CD14-positive monocyte (primary cell): Measurements from ENCODE around the gene STK32C. TPM values are rescaled to one million over a fixed set of nuclear protein-coding genes. Genes with fewer than 3 reads are reported as not detected.

Source experiments
- DNase-seq, 3 donors: peaks; one replicate each; pipeline ENCODE4 v3.0.0-alpha.2; 2011 to 2022
- H2AFZ ChIP-seq: 2 replicates; pipeline ENCODE4 v1.6.0; 2012; ENCODE audit warnings: mild to moderate bottlenecking, low read depth, low read length, inconsistent platforms; ENCODE audit not compliant: insufficient read depth, poor library complexity, severe bottlenecking
- H3K27ac ChIP-seq, 2 donors: 1 replicate in 1 of 2; 2 replicates in 1 of 2; pipeline ENCODE4 v1.5.1; 2012 to 2013; ENCODE audit warnings: low read length in 2 of 2, control low read depth in 1 of 2, inconsistent platforms in 1 of 2, low read depth in 1 of 2, mild to moderate bottlenecking in 1 of 2
- H3K27me3 ChIP-seq, 2 donors: one replicate each; pipeline versions ENCODE4 v1.6.0 to v1.6.1; 2011 to 2013; ENCODE audit warnings: low read length in 2 of 2; ENCODE audit not compliant: control insufficient read depth in 2 of 2, insufficient read depth in 2 of 2
- H3K36me3 ChIP-seq, 2 donors: replicated peaks in 1 of 2; 1 replicate in 1 of 2; 2 replicates in 1 of 2; pipeline versions ENCODE4 v1.5.1 to v1.6.1; 2012 to 2013; ENCODE audit warnings: low read length in 2 of 2, control low read depth in 1 of 2, inconsistent platforms in 1 of 2, mild to moderate bottlenecking in 1 of 2; ENCODE audit not compliant: insufficient read depth in 2 of 2, control insufficient read depth in 1 of 2
- H3K4me1 ChIP-seq, 2 donors: 1 replicate in 1 of 2; 2 replicates in 1 of 2; pipeline versions ENCODE4 v1.5.1 to v1.6.1; 2012 to 2013; ENCODE audit warnings: low read length in 2 of 2, control low read depth in 1 of 2, inconsistent platforms in 1 of 2, mild to moderate bottlenecking in 1 of 2, moderate library complexity in 1 of 2; ENCODE audit not compliant: insufficient read depth in 2 of 2, control insufficient read depth in 1 of 2
- H3K4me2 ChIP-seq: replicated peaks from 2 replicates; pipeline ENCODE3; 2012; ENCODE audit warnings: low read length, moderate library complexity, mild to moderate bottlenecking; ENCODE audit not compliant: poor library complexity, severe bottlenecking; ENCODE audit errors: extremely low read depth
- H3K4me3 ChIP-seq, 3 experiments: fragments of 200-600 bp in 1 of 3; sonication (generic) in 1 of 3; replicated peaks in 1 of 3; 1 replicate in 2 of 3; 2 replicates in 1 of 3; pipeline ENCODE4 v1.5.1; 2011 to 2013; ENCODE audit warnings: low read length in 3 of 3, mild to moderate bottlenecking in 3 of 3, control low read depth in 2 of 3, low read depth in 2 of 3, inconsistent platforms in 1 of 3, moderate library complexity in 1 of 3
- H3K79me2 ChIP-seq: 2 replicates; pipeline ENCODE4 v1.6.0; 2012; ENCODE audit warnings: mild to moderate bottlenecking, control low read depth, inconsistent platforms, low read length, moderate library complexity; ENCODE audit not compliant: insufficient read depth
- H3K9ac ChIP-seq: 2 replicates; pipeline ENCODE4 v1.6.0; 2017; ENCODE audit warnings: low read length, mild to moderate bottlenecking; ENCODE audit not compliant: insufficient read depth, poor library complexity, severe bottlenecking
- H3K9me3 ChIP-seq, 2 donors: replicated peaks in 1 of 2; 1 replicate in 1 of 2; 2 replicates in 1 of 2; pipeline versions ENCODE4 v1.5.1 to v1.6.1; 2012 to 2013; ENCODE audit warnings: low read length in 2 of 2, control low read depth in 1 of 2; ENCODE audit not compliant: control insufficient read depth in 1 of 2, insufficient read depth in 1 of 2
- H4K20me1 ChIP-seq: 2 replicates; pipeline ENCODE4 v1.6.0; 2012; ENCODE audit warnings: mild to moderate bottlenecking, low read length, control low read depth, moderate library complexity; ENCODE audit not compliant: insufficient read depth
- H3K27ac Mint-ChIP-seq, 7 donors: one replicate each; pipeline ENCODE4 v1.8.0; 2020; ENCODE audit warnings: mild to moderate bottlenecking in 7 of 7, mixed read lengths in 7 of 7, moderate library complexity in 6 of 7, inconsistent platforms in 2 of 7
- H3K27me3 Mint-ChIP-seq, 3 donors: one replicate each; pipeline ENCODE4 v1.8.0; 2021 to 2022; ENCODE audit warnings: low read depth in 3 of 3, mild to moderate bottlenecking in 3 of 3, mixed read lengths in 3 of 3, moderate library complexity in 3 of 3, inconsistent platforms in 1 of 3
- H3K36me3 Mint-ChIP-seq, 2 donors: one replicate each; pipeline ENCODE4 v1.8.0; 2020; ENCODE audit warnings: mixed read lengths in 2 of 2, inconsistent platforms in 1 of 2, mild to moderate bottlenecking in 1 of 2
- H3K4me1 Mint-ChIP-seq: one replicate; pipeline ENCODE4 v1.8.0; 2020; ENCODE audit warnings: mild to moderate bottlenecking, mixed read lengths
- H3K4me3 Mint-ChIP-seq, 2 donors: one replicate each; pipeline ENCODE4 v1.8.0; 2020; ENCODE audit warnings: mild to moderate bottlenecking in 2 of 2, mixed read lengths in 2 of 2, moderate library complexity in 1 of 2
- H3K9me3 Mint-ChIP-seq, 7 donors: one replicate each; pipeline ENCODE4 v1.8.0; 2020 to 2022; ENCODE audit warnings: mixed read lengths in 7 of 7, mild to moderate bottlenecking in 6 of 7, moderate library complexity in 6 of 7, inconsistent platforms in 2 of 7
- WGBS: methylation state at CpG from one replicate; pipeline ENCODE4 v1.1.5; 2013; ENCODE audit warnings: missing lambda C conversion rate; ENCODE audit not compliant: insufficient coverage; 5-methylcytosine and 5-hydroxymethylcytosine counted together
- intact Hi-C, 2 donors: fragments of 100-400 bp; cut with micrococcal nuclease; formaldehyde crosslinking; loops; one replicate each; pipeline versions ENCODE4 v1.15.0 to v1.15.1; 2023
- polyA plus RNA-seq, 3 donors: library from polyadenylated mRNA; depleted of rRNA in 1 of 3; unstranded in 2 of 3; stranded (reverse) in 1 of 3; fragments of 300-500 nt in 2 of 3; fragments of >200 nt in 1 of 3; fragmentation: Illumina TruSeq in 2 of 3; gene quantifications; 1 replicate in 2 of 3; 2 replicates in 1 of 3; pipeline ENCODE4 v1.2.3, GENCODE V29; 2012 to 2021
- TF ChIP-seq, protein P1 (sequence below): fragments of 200-600 bp; IDR thresholded peaks from one replicate; pipeline ENCODE4 v1.8.0; 2022; ENCODE audit warnings: antibody characterized with exemption, mild to moderate bottlenecking

Gene STK32C
- polyA plus RNA-seq, 3 donors = 13.6 to 22.8 (median 18.4) TPM

GRCh38 chr10:132205650-132206376 lies 101.9 kb downstream of the STK32C start:
- no peak for DNase-seq
- Histone ChIP-seq H2AFZ (no peak overlapping the region), H3K27me3 (no peaks in the 10 kb centered on the region), H3K9ac (no peak overlapping the region), H3K36me3 (no peaks in the 10 kb centered on the region), H3K4me2 (no peak overlapping the region), H3K4me1 (no peaks in the 10 kb centered on the region), H3K79me2 (no peaks in the 10 kb centered on the region), H4K20me1 (no peaks in the 10 kb centered on the region), H3K9me3 (no peaks in the 10 kb centered on the region), H3K4me3 (no peak overlapping the region), H3K27ac (no peak overlapping the region)
- peaks cover 0 to 4% (median 1%) of the 10 kb centered on the region in 3 donors for H3K27me3 Mint-ChIP-seq
- H3K4me1 Mint-ChIP-seq = no peaks in the 10 kb centered on the region
- H3K4me3 Mint-ChIP-seq = no peak overlapping the region
- peaks cover 0 to 2% (median 0%) of the 10 kb centered on the region in 7 donors for H3K9me3 Mint-ChIP-seq
- H3K27ac Mint-ChIP-seq = no peak overlapping the region
- TF ChIP-seq, protein P1, sequence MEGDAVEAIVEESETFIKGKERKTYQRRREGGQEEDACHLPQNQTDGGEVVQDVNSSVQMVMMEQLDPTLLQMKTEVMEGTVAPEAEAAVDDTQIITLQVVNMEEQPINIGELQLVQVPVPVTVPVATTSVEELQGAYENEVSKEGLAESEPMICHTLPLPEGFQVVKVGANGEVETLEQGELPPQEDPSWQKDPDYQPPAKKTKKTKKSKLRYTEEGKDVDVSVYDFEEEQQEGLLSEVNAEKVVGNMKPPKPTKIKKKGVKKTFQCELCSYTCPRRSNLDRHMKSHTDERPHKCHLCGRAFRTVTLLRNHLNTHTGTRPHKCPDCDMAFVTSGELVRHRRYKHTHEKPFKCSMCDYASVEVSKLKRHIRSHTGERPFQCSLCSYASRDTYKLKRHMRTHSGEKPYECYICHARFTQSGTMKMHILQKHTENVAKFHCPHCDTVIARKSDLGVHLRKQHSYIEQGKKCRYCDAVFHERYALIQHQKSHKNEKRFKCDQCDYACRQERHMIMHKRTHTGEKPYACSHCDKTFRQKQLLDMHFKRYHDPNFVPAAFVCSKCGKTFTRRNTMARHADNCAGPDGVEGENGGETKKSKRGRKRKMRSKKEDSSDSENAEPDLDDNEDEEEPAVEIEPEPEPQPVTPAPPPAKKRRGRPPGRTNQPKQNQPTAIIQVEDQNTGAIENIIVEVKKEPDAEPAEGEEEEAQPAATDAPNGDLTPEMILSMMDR = no peak
- intact Hi-C loops = no loop called here
- WGBS = 86% methylated on average over 27 of the region's 37 CpGs
- peaks cover 7 to 14% of the 10 kb centered on the region in 2 donors for H3K36me3 Mint-ChIP-seq

GRCh38 chr10:132204781-132205473 lies 102.8 kb downstream of the STK32C start:
- Histone ChIP-seq H3K9me3 (no peaks in the 10 kb centered on the region), H3K4me1 (no peaks in the 10 kb centered on the region), H4K20me1 (no peaks in the 10 kb centered on the region), H3K36me3 (no peaks in the 10 kb centered on the region), H3K79me2 (no peaks in the 10 kb centered on the region), H2AFZ (no peak overlapping the region), H3K4me3 (no peak overlapping the region), H3K4me2 (no peak overlapping the region), H3K27me3 (no peaks in the 10 kb centered on the region), H3K27ac (no peak overlapping the region), H3K9ac (no peak overlapping the region)
- Mint-ChIP-seq H3K27me3 (peaks cover 0 to 4% (median 1%) of the 10 kb centered on the region in 3 donors), H3K4me3 (no peak overlapping the region), H3K9me3 (no peaks in the 10 kb centered on the region), H3K4me1 (no peaks in the 10 kb centered on the region), H3K27ac (no peak overlapping the region), H3K36me3 (peaks cover 7 to 14% of the 10 kb centered on the region in 2 donors)
- WGBS = 95% methylated on average over 22 of the region's 28 CpGs
- no peak for DNase-seq
- intact Hi-C loops = no loop called here
- TF ChIP-seq, protein P1 = no peak
